Measurements from ENCODE around the gene DMGDH.

The DMGDH gene

DNA sequence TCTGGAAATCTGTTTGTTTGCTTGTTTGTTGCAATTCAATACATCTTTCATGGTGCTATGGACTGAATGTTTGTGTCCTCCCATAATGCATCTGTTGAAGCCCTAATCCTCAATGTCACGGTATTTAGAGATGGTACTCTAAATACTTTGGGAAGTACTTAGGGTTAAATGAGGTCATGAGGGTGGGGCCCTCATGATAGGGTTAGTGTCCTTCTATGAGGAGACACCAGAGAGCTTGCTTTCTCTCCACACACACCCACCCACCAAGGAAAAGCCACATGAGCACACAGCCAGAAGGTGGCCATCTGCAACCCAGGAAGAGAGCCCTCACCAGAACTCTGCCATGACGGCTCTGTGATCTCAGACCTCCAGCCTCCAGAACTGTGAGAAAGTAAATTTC is 32.7 kb downstream of the DMGDH start (continued):
- TF ChIP-seq, protein P1, sequence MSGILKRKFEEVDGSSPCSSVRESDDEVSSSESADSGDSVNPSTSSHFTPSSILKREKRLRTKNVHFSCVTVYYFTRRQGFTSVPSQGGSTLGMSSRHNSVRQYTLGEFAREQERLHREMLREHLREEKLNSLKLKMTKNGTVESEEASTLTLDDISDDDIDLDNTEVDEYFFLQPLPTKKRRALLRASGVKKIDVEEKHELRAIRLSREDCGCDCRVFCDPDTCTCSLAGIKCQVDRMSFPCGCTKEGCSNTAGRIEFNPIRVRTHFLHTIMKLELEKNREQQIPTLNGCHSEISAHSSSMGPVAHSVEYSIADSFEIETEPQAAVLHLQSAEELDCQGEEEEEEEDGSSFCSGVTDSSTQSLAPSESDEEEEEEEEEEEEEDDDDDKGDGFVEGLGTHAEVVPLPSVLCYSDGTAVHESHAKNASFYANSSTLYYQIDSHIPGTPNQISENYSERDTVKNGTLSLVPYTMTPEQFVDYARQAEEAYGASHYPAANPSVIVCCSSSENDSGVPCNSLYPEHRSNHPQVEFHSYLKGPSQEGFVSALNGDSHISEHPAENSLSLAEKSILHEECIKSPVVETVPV (CRISPR knock-in tag; IDR thresholded peaks at IDR 0.05) = no peak

GRCh38 chr5:79035237-79035636 is 34.2 kb downstream of the DMGDH start:
- ATAC-seq = no peak
- TF ChIP-seq PPARA (CRISPR knock-in tag; IDR thresholded peaks at IDR 0.05; ENCODE audit: borderline replicate concordance) = no peak
- TF ChIP-seq, protein P1 (CRISPR knock-in tag; IDR thresholded peaks at IDR 0.05) = no peak
- no peak for TF ChIP-seq OSR1 (CRISPR knock-in tag; IDR thresholded peaks at IDR 0.05)
- TF ChIP-seq ZNF70 (CRISPR knock-in tag; IDR thresholded peaks at IDR 0.05) = no peak
- TF ChIP-seq, protein P2, sequence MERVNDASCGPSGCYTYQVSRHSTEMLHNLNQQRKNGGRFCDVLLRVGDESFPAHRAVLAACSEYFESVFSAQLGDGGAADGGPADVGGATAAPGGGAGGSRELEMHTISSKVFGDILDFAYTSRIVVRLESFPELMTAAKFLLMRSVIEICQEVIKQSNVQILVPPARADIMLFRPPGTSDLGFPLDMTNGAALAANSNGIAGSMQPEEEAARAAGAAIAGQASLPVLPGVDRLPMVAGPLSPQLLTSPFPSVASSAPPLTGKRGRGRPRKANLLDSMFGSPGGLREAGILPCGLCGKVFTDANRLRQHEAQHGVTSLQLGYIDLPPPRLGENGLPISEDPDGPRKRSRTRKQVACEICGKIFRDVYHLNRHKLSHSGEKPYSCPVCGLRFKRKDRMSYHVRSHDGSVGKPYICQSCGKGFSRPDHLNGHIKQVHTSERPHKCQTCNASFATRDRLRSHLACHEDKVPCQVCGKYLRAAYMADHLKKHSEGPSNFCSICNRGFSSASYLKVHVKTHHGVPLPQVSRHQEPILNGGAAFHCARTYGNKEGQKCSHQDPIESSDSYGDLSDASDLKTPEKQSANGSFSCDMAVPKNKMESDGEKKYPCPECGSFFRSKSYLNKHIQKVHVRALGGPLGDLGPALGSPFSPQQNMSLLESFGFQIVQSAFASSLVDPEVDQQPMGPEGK (CRISPR knock-in tag; IDR thresholded peaks at IDR 0.05; ENCODE audit: borderline replicate concordance) = no peak
- no peak for TF ChIP-seq RARB (CRISPR knock-in tag; IDR thresholded peaks at IDR 0.05)
- no peak for TF ChIP-seq CSDC2 (CRISPR knock-in tag; IDR thresholded peaks at IDR 0.05)
- no peak for TF ChIP-seq ESRRG (CRISPR knock-in tag; IDR thresholded peaks at IDR 0.05)
- no peak for TF ChIP-seq ZFP3 (CRISPR knock-in tag; IDR thresholded peaks at IDR 0.05)
- no peak for TF ChIP-seq BACH2 (CRISPR knock-in tag; IDR thresholded peaks at IDR 0.05; ENCODE audit: borderline replicate concordance)
- no peak for TF ChIP-seq TSHZ2 (CRISPR knock-in tag; IDR thresholded peaks at IDR 0.05)
- no peak for TF ChIP-seq ARNTL (CRISPR knock-in tag; IDR thresholded peaks at IDR 0.05; ENCODE audit: borderline replicate concordance, low read depth)
- TF ChIP-seq ZNF8 (CRISPR knock-in tag; IDR thresholded peaks at IDR 0.05) = no peak
- TF ChIP-seq, protein P3, sequence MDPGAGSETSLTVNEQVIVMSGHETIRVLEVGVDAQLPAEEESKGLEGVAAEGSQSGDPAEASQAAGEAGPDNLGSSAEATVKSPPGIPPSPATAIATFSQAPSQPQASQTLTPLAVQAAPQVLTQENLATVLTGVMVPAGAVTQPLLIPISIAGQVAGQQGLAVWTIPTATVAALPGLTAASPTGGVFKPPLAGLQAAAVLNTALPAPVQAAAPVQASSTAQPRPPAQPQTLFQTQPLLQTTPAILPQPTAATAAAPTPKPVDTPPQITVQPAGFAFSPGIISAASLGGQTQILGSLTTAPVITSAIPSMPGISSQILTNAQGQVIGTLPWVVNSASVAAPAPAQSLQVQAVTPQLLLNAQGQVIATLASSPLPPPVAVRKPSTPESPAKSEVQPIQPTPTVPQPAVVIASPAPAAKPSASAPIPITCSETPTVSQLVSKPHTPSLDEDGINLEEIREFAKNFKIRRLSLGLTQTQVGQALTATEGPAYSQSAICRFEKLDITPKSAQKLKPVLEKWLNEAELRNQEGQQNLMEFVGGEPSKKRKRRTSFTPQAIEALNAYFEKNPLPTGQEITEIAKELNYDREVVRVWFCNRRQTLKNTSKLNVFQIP (CRISPR knock-in tag; IDR thresholded peaks at IDR 0.05; ENCODE audit: borderline replicate concordance, low read depth) = no peak
- no peak for TF ChIP-seq TOX (CRISPR knock-in tag; IDR thresholded peaks at IDR 0.05; ENCODE audit: borderline replicate concordance)
- no peak for TF ChIP-seq ZC3H10 (CRISPR knock-in tag; IDR thresholded peaks at IDR 0.05)
- no peak for TF ChIP-seq ZFP30 (CRISPR knock-in tag; IDR thresholded peaks at IDR 0.05)
- TF ChIP-seq TCF4 (CRISPR knock-in tag; IDR thresholded peaks at IDR 0.05; ENCODE audit: borderline replicate concordance) = no peak
- TF ChIP-seq, protein P4, sequence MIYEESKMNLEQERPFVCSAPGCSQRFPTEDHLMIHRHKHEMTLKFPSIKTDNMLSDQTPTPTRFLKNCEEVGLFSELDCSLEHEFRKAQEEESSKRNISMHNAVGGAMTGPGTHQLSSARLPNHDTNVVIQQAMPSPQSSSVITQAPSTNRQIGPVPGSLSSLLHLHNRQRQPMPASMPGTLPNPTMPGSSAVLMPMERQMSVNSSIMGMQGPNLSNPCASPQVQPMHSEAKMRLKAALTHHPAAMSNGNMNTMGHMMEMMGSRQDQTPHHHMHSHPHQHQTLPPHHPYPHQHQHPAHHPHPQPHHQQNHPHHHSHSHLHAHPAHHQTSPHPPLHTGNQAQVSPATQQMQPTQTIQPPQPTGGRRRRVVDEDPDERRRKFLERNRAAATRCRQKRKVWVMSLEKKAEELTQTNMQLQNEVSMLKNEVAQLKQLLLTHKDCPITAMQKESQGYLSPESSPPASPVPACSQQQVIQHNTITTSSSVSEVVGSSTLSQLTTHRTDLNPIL (CRISPR knock-in tag; IDR thresholded peaks at IDR 0.05; ENCODE audit: low read depth) = no peak

DNA sequence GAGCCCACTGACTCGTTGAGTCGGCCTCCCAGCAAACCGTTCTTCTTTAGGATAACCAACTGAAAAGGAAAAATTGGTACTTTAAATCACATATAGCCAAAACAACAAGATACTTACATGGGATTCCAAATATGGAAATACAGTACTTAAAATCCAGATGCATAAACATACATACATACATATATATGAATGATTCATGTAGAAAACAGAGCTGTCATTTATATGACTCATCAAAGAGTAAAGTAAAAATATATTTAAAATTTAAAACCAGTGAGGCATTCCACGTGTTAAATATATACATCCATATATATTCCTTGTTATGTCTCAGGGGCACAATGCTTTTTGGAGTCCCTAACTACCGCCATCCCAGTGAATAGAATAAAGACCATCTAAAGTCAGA is 36.7 kb downstream of the DMGDH start:
- ATAC-seq = no peak
- TF ChIP-seq ZC3H10 (CRISPR knock-in tag; IDR thresholded peaks at IDR 0.05) = no peak

All from SK-N-SH treated with all-trans-retinoic acid at 6 μM for 48 hours (cell line).